Measurements from ENCODE around the gene HSPA12B.

Gene HSPA12B

DNA sequence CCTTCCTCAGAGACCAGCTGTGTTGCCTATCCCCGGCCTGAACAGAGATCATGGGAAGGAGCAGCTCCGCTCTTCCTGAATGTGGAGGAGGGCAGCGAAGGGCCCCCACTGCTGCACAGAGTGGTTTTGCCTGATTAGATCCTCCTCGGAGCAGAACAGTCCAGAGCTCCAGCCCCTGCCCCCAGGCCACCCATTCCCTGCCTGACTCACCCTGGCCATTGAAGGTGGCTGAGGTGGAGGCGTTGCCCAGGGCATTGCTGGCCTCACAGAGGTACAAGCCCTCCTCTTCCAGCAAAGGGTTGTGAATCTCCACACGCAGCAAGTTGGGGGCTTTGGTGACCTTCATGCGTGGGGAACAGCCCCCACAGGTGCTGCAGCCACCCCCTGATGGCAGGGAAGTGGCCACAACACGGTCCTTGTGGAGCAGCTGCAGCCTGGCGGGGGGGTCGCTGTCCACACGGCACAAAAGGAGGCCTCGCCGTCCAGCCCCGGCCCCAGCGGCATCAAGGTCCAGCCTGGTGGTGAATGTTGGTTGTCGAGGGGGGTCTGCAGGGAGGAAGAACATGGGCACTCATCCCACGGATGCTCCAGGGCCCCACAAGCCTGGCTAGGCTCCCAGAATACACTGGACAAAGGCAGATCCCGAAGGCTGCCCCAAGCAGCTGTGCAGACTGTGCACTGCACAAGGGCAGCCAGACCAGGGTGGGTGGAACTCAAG, 34.7 kb upstream of the HSPA12B start:
- TF ChIP-seq, protein P1, sequence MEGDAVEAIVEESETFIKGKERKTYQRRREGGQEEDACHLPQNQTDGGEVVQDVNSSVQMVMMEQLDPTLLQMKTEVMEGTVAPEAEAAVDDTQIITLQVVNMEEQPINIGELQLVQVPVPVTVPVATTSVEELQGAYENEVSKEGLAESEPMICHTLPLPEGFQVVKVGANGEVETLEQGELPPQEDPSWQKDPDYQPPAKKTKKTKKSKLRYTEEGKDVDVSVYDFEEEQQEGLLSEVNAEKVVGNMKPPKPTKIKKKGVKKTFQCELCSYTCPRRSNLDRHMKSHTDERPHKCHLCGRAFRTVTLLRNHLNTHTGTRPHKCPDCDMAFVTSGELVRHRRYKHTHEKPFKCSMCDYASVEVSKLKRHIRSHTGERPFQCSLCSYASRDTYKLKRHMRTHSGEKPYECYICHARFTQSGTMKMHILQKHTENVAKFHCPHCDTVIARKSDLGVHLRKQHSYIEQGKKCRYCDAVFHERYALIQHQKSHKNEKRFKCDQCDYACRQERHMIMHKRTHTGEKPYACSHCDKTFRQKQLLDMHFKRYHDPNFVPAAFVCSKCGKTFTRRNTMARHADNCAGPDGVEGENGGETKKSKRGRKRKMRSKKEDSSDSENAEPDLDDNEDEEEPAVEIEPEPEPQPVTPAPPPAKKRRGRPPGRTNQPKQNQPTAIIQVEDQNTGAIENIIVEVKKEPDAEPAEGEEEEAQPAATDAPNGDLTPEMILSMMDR (conservative IDR thresholded peaks at IDR 0.05): no peak
- H3K27ac ChIP-seq: no peak overlapping the region

DNA sequence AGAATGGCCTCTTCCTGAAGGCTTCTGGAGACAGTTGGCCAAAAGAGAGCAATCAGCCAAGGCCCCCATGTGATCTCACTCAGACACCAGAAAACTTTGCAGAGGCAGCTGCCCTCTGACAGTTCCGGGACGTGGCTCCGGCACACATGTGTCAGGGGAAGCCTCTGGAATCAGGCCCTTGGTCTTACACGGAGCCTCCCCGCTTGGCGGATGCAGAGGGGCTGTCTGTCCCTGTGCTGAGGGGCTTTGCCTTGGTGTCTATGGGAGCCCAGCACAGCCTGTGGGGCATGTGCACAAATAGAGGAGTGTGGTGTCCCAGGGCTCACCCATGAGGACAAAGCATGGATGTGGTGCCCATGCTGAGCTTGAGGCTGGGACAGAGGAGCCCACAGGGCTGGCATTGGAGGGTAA, 33.9 kb upstream of the HSPA12B start:
- TF ChIP-seq, protein P1 (conservative IDR thresholded peaks at IDR 0.05): no peak
- H3K27ac ChIP-seq: no peak overlapping the region

DNA sequence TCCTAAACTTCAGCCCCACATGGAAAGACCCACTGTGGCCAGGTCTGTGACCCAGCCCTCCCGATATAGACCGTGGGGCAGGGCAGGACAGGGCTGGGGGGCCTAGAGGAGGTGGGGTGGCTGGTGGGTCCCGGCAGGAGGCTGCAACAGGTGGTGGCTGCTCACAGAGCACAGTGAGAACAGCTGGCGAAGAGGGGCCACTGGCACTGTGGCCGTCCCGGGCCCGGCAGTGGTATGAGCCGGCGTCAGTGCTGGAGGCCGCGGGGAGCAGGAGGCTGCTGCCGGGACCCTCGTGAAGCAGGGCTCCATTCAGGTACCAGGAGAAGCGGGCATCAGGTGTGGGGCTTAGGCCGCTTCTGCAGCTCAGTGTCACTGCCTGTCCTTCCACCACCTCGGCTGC, 33.4 kb upstream of the HSPA12B start:
- no peak overlapping the region for H3K27ac ChIP-seq
- TF ChIP-seq, protein P1 (conservative IDR thresholded peaks at IDR 0.05): no peak

DNA sequence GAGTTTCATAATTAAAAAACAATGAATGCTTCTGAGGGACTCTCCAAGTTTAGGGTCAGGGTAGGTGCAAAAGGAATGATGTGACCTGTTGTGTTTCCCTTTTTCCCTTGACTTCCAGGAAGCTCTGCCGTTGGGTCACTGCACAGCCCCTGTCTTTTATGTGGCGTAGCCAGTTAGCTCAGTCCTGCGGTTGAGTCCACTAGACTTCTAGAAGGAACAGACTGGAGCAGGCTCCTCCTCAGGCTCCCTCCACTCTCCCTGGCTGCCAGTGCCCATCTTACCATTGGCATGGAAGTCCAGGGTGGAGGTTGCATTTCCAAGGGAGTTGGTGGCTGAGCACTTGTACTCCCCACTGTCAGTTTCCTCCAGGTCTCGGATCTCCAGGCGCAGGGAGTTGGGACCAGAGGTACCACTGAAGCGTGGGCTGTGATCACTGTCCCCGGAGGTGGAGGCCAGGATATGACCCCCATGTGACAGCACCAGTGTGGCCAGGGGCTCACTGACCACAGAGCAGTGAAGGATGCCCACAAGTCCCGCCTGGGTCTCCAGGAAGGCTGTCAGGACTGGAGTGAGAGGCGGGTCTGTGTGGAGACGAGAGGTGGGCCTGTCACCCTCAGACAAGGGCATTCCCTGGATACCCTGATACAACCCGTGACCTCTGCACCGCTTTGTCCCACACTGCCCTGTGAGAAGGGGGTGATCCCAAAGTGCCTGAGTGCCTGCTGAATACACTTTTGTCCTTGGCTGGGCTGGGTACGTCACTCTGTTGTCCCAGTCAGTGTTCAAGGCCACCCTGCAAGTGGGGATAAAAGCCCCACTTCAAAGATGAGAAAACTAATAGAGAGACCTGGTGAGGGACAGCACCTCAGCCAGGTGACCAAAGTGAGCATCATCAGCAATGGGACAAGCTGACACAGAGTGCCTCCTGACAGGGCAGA, 31.2 kb upstream of the HSPA12B start:
- TF ChIP-seq, protein P1 (conservative IDR thresholded peaks at IDR 0.05): no peak
- H3K27ac ChIP-seq: no peak overlapping the region

DNA sequence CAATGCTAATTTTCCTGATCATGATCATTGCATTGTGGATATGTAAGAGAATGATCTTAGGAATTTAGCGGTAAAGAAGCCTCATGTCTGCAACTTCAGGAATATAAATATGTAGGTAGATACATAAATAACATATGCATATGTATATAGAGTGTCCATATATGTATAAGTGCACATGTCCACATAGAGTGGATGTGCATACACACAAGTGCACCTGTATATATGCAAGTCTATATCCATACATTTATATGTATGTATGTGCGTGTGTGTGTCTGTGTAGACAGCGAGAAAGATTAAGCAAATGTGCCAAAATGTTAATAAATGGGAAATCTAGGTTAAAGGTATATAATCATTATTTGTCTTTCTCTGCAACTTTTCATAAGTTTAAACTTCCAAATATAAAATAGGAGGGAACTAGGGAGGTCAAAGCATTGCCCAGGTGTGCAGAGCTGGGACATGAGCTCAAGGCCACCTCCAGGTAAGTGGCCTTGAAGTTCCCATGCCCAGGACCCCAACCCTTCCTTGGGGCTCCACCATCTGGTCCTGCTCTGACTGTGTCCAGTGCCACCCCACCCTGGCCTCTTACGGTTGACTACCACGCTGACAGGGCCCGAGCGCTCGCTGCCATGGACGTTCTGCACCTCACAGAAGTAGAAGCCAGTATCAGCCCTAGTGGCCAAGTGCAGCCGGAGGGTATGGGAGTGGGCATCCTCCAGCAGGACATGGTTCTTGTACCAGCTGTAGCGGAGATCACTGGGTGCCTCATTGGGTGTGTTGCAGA, 29.7 kb upstream of the HSPA12B start:
- TF ChIP-seq, protein P1 (conservative IDR thresholded peaks at IDR 0.05): no peak
- no peak overlapping the region for H3K27ac ChIP-seq

DNA sequence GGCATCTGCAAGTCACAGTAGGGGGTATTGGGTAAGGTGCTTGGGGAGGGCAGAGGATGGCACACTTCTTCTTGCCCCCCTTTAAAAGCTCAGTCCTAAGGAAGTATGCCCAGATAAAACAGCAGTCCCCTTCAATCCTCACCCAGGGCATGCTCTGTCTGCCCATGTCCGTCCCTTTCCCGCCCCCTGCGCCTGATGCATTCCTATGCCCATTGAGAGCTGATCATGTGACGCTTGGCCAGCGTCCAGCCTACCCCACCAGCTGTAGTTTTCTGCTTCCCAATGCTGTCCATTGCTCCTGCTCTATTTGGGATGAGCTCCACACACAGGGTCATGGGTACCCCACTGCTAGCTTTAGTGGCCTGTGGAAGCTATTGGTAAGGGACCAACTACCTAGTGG, 28.4 kb upstream of the HSPA12B start:
- no peak overlapping the region for H3K27ac ChIP-seq
- TF ChIP-seq, protein P1 (conservative IDR thresholded peaks at IDR 0.05): no peak

Data from VCaP (cell line).